Measurements from ENCODE around the gene GPX8. TPM values are rescaled to one million over a fixed set of nuclear protein-coding genes. Genes with fewer than 3 reads are reported as not detected.

The GPX8 gene
- 11.6 and 35.5 TPM in 2 replicates for total RNA-seq

GRCh38 chr5:55159763-55160492 lies at the start of gene GPX8:
Gene GPX8 (plus strand): TSS chr5:55160171. CDS start chr5:55160193, 22 bp downstream.

GRCh38 chr5:55172937-55173686 lies 13.1 kb downstream of the GPX8 start, which contains the start of gene CDC20B:
Gene CDC20B (minus strand): TSS chr5:55173177. CDS start chr5:55173000, 177 bp downstream.

Other genes with a start within 250 kb of the GPX8 start
- gene ESM1, start 174.6 kb upstream of the GPX8 start, total RNA-seq: 0.68 TPM in 1 of 2 replicates, not detected in the other
- gene GZMK, start 135.9 kb upstream of the GPX8 start, total RNA-seq: not detected in 2 replicates
- gene GZMA, start 57.5 kb upstream of the GPX8 start, total RNA-seq: not detected in 2 replicates
- under 0.01 TPM in 1 of 2 replicates, not detected in the other for gene CDC20B, start 13.0 kb downstream of the GPX8 start, total RNA-seq
- gene MCIDAS, start 67.1 kb downstream of the GPX8 start, total RNA-seq: 0.07 TPM in 1 of 2 replicates, not detected in the other
- gene CCNO, start 73.4 kb downstream of the GPX8 start, total RNA-seq: 1.6 and 2.1 TPM in 2 replicates
- gene DHX29, start 147.5 kb downstream of the GPX8 start, total RNA-seq: 23.9 and 30.7 TPM in 2 replicates
- 110 and 125 TPM in 2 replicates for gene MTREX, start 147.8 kb downstream of the GPX8 start, total RNA-seq

All from nasal cavity respiratory epithelium epithelial cell of viscerocranial mucosa (primary cell).